Tibial artery (tissue), 4 donors: ENCODE data around the gene BDKRB1.

Source experiments
- DNase-seq, 2 donors: peaks; one replicate each; pipeline ENCODE4 v3.0.0-alpha.2; 2019
- H3K27ac ChIP-seq, 2 donors: fragments of 200-600 bp; sonication (generic) in 1 of 2; 1 replicate in 1 of 2; 2 replicates in 1 of 2; pipeline ENCODE4 v1.5.1; 2018 to 2019; ENCODE audit warnings: mild to moderate bottlenecking in 1 of 2
- H3K27me3 ChIP-seq, 2 donors: fragments of 200-600 bp; sonication (generic) in 1 of 2; one replicate each; pipeline versions ENCODE4 v1.5.1 to v1.6.0; 2016 to 2019
- H3K36me3 ChIP-seq, 3 donors: fragments of 200-600 bp; sonication (generic) in 2 of 3; one replicate each; pipeline ENCODE4 v1.5.1; 2016 to 2019; ENCODE audit warnings: mild to moderate bottlenecking in 2 of 3
- H3K4me1 ChIP-seq, 4 donors: fragments of 200-600 bp; sonication (generic) in 2 of 4; 1 replicate in 3 of 4; 2 replicates in 1 of 4; pipeline ENCODE4 v1.5.1; 2016 to 2019
- H3K4me3 ChIP-seq, 2 donors: fragments of 200-600 bp; sonication (generic) in 1 of 2; 1 replicate in 1 of 2; 2 replicates in 1 of 2; pipeline ENCODE4 v1.5.1; 2018 to 2019; ENCODE audit warnings: mild to moderate bottlenecking in 2 of 2
- H3K9me3 ChIP-seq, 3 donors: fragments of 200-600 bp; sonication (generic) in 1 of 3; one replicate each; pipeline ENCODE4 v1.5.1; 2016 to 2019
- CTCF ChIP-seq, 2 experiments: fragments of 200-600 bp in 1 of 2; fragments of 450-650 bp in 1 of 2; IDR thresholded peaks; one replicate each; pipeline ENCODE4 v1.5.1; 2017 to 2019; ENCODE audit warnings: antibody characterized with exemption in 2 of 2, mild to moderate bottlenecking in 1 of 2, moderate library complexity in 1 of 2
- intact Hi-C: fragments of 100-400 bp; cut with DNase I; formaldehyde crosslinking; loops from one replicate; pipeline ENCODE4 v1.15.0; 2023; ENCODE audit warnings: low total_unique reads

BDKRB1 gene

GRCh38 chr14:96217376-96217913 lies 38.6 kb upstream of the BDKRB1 start:
- TF ChIP-seq CTCF (IDR thresholded peaks at IDR 0.05): no peak
- no peak overlapping the region for H3K27ac ChIP-seq
- DNase-seq: no peak
- H3K9me3 ChIP-seq: peaks cover 0 to 4% (median 0%) of the 10 kb centered on the region in 3 donors
- peaks cover 0 to 20% of the 10 kb centered on the region in 2 donors for H3K27me3 ChIP-seq
- no peaks in the 10 kb centered on the region for H3K36me3 ChIP-seq
- intact Hi-C loops: no loop called here
- H3K4me1 ChIP-seq: no peaks in the 10 kb centered on the region
- H3K4me3 ChIP-seq: no peak overlapping the region

- Histone ChIP-seq H3K27ac (no peak overlapping the region), H3K27me3 (peaks cover 0 to 24% of the 10 kb centered on the region in 2 donors), H3K36me3 (no peaks in the 10 kb centered on the region), H3K4me1 (no peaks in the 10 kb centered on the region), H3K9me3 (no peaks in the 10 kb centered on the region), H3K4me3 (no peak overlapping the region)
- DNase-seq: no peak
- intact Hi-C loops: no loop called here
- no peak for TF ChIP-seq CTCF (IDR thresholded peaks at IDR 0.05)
Measured at GRCh38 chr14:96221109-96221650, 34.8 kb upstream of the BDKRB1 start.

- TF ChIP-seq CTCF (IDR thresholded peaks at IDR 0.05): no peak
- no peaks in the 10 kb centered on the region for H3K36me3 ChIP-seq
- H3K4me1 ChIP-seq: no peaks in the 10 kb centered on the region
- H3K9me3 ChIP-seq: no peaks in the 10 kb centered on the region
- H3K4me3 ChIP-seq: no peak overlapping the region
- intact Hi-C loops: no loop called here
- no peak for DNase-seq
- H3K27ac ChIP-seq: no peak overlapping the region
- peaks cover 0 to 24% of the 10 kb centered on the region in 2 donors for H3K27me3 ChIP-seq
Measured at GRCh38 chr14:96221841-96222240, 34.2 kb upstream of the BDKRB1 start.

GRCh38 chr14:96224480-96225096 lies 31.4 kb upstream of the BDKRB1 start:
- no peaks in the 10 kb centered on the region for H3K36me3 ChIP-seq
- H3K4me3 ChIP-seq: no peak overlapping the region
- TF ChIP-seq CTCF (IDR thresholded peaks at IDR 0.05): no peak
- H3K4me1 ChIP-seq: no peaks in the 10 kb centered on the region
- H3K27ac ChIP-seq: no peak overlapping the region
- H3K9me3 ChIP-seq: peaks cover 0 to 13% (median 9%) of the 10 kb centered on the region in 3 donors
- DNase-seq: no peak
- H3K27me3 ChIP-seq: peaks cover 0 to 14% of the 10 kb centered on the region in 2 donors
- intact Hi-C loops: no loop called here

- intact Hi-C loops: no loop called here
- Histone ChIP-seq H3K36me3 (no peaks in the 10 kb centered on the region), H3K27me3 (peaks cover 0 to 14% of the 10 kb centered on the region in 2 donors), H3K9me3 (peaks cover 0 to 13% (median 9%) of the 10 kb centered on the region in 3 donors), H3K27ac (no peak overlapping the region), H3K4me1 (no peaks in the 10 kb centered on the region), H3K4me3 (no peak overlapping the region)
- TF ChIP-seq CTCF (IDR thresholded peaks at IDR 0.05): no peak
- no peak for DNase-seq
Measured at GRCh38 chr14:96225213-96225612, 30.8 kb upstream of the BDKRB1 start.
